SU-DHL-6 (cell line): ENCODE results near the gene CH25H.

Experiments used
- EZH2phosphoT487 ChIP-seq: fragments of 200-600 bp; sonication (generic), shearing (Covaris generic); conservative IDR thresholded peaks from 2 replicates; pipeline ENCODE4 v1.6.1; 2018; ENCODE audit warnings: mild to moderate bottlenecking, antibody characterized with exemption, low read length, moderate library complexity, mixed read lengths
- TF ChIP-seq, protein P1 (sequence below): fragments of 200-600 bp; sonication (generic); IDR thresholded peaks from one replicate; pipeline ENCODE4 v1.5.1; 2017; ENCODE audit warnings: antibody characterized with exemption, mild to moderate bottlenecking, low read length, moderate library complexity; ENCODE audit not compliant: insufficient read depth, poor library complexity, severe bottlenecking

DNA sequence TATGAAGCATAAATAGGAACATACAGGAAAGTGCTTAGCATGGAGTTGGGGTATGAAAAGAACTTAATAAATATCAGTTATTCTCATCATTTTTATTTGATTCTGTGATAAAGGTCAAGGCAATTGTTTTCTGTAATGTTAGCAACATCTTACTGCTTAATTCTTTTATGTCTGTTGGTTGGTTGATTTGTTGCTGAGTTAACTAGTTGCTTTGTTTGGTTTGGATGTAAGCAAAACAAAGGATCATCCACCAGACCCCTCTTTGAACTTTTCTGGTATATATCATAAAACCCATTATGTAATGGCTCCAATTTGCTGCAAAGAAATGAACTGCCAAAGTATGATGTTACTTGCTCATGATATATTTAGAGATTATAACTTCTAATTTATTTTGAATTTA, 44.5 kb downstream of the CH25H start:
- no peak for TF ChIP-seq EZH2phosphoT487
- TF ChIP-seq, protein P1, sequence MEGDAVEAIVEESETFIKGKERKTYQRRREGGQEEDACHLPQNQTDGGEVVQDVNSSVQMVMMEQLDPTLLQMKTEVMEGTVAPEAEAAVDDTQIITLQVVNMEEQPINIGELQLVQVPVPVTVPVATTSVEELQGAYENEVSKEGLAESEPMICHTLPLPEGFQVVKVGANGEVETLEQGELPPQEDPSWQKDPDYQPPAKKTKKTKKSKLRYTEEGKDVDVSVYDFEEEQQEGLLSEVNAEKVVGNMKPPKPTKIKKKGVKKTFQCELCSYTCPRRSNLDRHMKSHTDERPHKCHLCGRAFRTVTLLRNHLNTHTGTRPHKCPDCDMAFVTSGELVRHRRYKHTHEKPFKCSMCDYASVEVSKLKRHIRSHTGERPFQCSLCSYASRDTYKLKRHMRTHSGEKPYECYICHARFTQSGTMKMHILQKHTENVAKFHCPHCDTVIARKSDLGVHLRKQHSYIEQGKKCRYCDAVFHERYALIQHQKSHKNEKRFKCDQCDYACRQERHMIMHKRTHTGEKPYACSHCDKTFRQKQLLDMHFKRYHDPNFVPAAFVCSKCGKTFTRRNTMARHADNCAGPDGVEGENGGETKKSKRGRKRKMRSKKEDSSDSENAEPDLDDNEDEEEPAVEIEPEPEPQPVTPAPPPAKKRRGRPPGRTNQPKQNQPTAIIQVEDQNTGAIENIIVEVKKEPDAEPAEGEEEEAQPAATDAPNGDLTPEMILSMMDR, result no peak
